GM18517 (cell line): ENCODE measurements around the gene PSMB2.
A peak's percentile ranks its signal among the peaks of the same experiment; 100 is the strongest.
"Not testable (repeated sequence)": the region's sequence is repeated elsewhere in the genome, so short reads cannot be mapped to it uniquely, and the experiment has no call there.

Experiments used
- ATAC-seq: cut with Tn5 transposase; IDR thresholded peaks from one replicate; pipeline ENCODE4 v1.9.1; 2021; ENCODE audit warnings: mild to moderate bottlenecking, moderate library complexity; ENCODE audit not compliant: unreplicated experiment

The PSMB2 gene

DNA sequence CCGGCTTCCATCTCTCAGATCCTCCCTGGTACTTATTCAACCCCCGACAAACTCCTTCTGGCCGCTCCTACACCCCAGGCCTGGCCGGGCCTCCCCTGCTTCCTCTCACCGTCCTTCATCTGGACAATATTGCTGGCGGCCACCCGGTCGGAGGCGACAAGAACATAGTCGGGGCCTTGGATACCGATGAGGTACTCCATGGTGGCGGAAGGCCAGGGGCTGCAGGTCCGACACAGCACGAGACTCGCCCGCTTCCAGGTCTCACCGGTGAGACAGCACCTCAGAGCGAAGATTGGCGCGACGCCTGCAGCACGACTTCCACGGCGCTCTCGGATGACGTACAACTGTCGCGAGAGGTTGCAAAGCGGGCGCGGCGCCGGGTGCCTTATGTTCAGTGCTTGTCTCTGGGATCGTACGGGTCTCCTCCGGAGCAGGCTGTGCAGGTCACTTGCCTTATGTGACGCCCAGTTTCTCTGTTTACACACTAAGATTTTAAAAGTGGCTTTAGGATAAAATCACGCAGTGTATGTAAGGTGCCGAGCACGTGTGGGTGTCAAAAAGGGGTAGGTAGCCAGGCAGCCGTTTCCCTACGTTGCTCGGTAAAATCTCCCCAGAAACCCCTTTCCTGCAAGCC is at the start of gene PSMB2:
Gene PSMB2, minus strand, starts transcription at position 294 of the 634 bp plus-strand sequence. Its CDS starts 94 bp downstream, at position 200.
- peak; percentile 81 for ATAC-seq

- no peak for ATAC-seq
Measured at GRCh38 chr1:35691080-35691479, 49.8 kb upstream of the PSMB2 start.

GRCh38 chr1:35690103-35690502 is 48.8 kb upstream of the PSMB2 start:
- not testable (repeated sequence) for ATAC-seq

- ATAC-seq = no peak
Measured at GRCh38 chr1:35688161-35688560, 46.8 kb upstream of the PSMB2 start.

DNA sequence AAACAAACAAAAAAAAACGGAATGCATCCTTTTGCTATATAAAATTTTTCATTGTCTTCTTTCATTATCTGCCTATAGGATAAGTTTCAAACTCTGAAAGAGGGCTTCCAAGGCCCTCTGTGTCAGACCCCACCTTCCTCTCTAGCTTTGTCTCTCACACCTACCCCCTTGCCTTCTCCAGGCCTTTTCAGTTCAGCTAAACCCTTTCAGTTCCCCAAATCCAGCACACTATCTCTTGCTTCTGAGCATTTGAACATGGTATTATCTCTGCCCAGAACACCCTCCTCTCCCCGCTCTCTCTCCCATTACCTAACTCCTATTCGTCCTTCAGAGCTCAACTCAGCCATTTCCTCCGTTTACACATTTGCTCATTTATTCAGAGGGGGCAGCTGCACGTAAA is 41.7 kb upstream of the PSMB2 start:
- no peak for ATAC-seq

GRCh38 chr1:35680271-35680670 is 38.9 kb upstream of the PSMB2 start:
- no peak for ATAC-seq

DNA sequence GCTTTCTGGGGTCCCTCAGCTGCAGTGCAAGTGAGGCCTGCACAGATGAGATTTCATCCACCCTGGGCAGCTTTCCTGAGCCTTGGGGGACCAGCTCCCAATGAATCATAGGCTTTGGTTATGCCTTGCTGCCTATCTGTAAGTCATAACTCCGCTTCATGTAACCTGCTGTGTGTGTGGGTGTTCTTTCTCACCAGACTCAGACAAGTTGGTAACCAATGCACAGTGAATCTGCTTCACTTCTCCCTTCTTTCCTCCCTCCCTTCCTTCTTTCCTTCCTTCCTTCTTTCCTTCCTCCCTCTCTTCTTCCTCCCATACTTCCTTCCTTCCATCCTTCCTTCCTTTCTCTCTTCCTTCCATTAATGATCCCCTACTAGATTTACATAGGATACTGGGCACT is 34.4 kb upstream of the PSMB2 start:
- ATAC-seq = no peak

DNA sequence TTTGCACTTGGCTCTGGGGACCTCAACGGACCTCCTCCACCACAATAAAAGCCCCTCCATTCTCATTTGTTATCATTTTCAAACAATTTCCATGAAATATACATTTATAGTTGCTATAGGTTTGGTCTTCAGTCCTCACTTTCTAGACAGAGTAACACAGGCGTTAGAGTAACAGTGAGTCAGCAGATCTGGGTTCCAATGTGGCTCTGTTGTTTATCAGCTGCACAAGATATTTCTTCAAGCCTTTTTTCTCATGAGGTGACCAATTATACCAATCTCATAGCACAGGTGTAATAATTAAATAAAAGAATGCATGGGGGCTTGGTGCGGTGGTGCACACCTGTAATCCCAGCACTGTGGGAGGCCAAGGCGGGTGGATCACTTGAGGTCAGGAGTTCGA is 32.8 kb upstream of the PSMB2 start:
- ATAC-seq = no peak

GRCh38 chr1:35672116-35672515 is 30.8 kb upstream of the PSMB2 start:
- ATAC-seq = no peak

DNA sequence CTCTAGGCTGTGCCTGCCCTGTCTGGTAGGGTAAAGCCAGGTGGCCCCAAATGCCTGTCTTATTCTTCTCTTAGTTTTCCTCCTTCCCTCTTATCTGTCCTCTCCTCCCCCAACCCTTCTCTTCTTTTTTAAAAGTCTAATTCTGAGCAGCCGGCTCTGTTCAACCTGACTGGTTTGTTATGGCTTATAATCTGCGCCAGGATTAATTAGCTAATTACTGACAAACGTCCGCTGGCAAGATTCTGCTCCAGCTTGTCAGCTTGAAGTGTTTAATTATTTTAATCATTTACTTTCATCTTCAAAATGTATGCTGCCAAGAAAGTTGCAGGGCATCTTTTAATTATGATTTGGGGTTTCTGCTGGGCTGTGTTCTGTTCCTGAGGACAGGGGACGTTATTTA is 27.2 kb upstream of the PSMB2 start:
- no peak for ATAC-seq

GRCh38 chr1:35666916-35667315 is 25.6 kb upstream of the PSMB2 start:
- no peak for ATAC-seq

DNA sequence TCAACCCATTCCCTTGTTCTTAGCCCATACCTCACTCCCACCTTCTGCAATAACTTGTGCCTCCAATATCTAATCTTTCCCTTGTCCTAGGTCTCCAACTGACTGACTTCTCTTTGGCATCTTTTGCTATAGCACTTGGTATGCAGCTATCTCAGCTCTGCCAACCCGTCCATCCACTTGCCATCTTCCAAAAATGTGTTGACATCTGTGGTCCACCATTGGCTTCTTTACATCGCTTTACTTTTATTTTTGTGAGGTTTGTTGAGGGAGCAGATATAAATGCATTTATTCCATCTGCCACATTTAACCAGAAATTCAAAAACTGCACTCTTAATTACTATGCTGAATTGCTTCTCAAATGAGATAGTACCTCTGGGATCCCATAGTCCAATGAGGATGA is 24.9 kb upstream of the PSMB2 start:
- no peak for ATAC-seq

DNA sequence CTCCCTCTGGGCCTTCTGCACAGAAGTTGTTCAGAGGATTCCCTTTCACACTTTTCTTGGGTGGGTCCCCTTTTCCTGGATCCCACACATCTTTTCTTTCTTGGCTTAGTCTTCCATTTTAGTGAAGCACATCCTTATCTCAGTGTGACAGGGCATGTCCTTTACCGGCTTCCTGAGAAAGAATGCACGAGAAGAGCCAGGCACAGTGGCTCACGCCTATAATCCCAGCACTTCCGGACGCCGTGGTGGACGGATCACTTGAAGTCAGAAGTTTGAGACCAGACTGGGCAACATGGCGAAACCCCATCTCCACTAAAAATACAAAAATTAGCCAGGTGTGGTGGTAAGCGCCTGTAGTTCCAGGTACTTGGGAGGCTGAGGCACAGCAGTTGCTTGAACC is 22.1 kb upstream of the PSMB2 start:
- ATAC-seq = no peak

GRCh38 chr1:35661474-35661795 is 20.1 kb upstream of the PSMB2 start:
- no peak for ATAC-seq

DNA sequence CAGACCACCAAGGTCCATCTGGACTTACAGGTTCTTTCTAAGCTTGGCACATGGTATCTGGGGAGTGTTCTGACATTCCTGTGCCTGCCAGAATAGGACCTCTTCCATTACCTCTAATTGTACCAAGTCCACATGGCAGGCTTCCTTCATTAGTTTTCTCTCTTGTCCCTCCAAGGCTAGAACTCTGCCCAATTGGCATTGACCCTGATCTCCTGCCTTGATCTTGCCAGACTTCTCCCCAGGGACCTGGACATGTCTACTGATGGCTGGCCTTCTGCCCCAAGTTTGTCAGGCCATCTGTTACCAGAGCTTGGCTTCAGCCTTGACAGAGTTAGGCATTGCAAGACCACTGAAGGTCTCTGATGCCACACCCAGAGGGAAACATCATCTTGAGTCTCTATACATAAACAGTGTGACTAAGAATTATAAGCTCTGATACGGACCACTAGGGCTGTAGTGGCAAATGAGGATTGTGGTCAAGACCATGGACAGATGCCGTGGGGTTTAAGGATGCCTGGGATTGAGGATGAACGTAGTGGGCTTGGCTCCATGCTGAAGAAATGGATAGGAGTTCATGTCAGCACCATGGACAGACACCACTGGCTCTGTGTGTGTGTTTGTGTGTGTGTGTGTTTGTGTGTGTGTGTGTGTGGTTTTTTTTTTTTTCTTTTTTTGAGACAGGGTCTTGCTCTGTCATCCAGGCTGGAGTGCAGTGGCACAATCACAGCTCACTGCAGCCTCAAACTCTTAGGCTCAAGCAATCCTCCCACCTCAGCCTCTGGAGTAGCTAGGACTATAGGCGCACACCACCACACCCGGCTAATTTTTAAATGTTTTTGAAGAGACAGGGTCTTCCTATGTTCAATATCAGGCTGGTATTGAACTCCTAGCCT is 19.5 kb upstream of the PSMB2 start:
- no peak for ATAC-seq

DNA sequence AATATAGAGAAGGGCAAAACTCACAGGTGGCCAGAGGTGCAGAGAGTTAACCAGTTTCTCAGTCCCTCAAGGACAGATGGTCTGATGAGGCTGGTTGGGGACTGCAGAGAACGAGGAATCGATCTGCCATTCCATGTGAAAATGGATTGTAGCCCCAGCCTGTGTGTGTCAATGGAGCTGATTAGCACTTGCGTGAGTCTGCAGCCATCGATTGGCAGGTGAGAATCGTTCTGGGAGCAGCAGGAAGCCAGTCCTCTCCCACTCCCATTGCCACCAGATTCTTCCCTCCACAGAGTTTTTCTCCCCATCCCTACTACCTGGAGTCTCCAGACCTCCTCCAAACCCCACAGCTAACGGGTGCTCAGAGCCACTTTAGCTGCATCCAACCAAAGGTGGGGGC is 18.3 kb upstream of the PSMB2 start:
- ATAC-seq = no peak

DNA sequence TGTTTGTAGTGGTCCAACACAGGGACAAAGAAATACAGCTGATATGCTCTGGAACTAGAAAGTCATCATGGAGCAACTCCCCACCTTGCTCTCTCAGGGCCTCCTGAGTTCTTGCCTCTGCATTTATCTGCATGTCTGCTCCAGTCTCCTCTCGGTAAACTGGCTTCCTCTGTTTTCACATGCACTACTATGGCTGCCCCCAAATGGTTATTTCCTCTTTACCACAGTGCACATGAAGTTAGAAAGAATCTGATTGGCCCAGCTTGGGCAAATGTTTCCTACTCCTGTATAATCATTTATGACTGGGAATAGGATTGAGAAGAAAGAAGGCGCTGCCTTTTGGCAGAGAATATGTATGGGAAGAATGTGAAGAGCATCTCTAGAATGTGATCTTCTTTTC is 16.5 kb upstream of the PSMB2 start:
- ATAC-seq = no peak

- no peak for ATAC-seq
Measured at GRCh38 chr1:35656863-35657232, 15.5 kb upstream of the PSMB2 start.

GRCh38 chr1:35656148-35656862 is 15.0 kb upstream of the PSMB2 start:
- ATAC-seq = no peak

DNA sequence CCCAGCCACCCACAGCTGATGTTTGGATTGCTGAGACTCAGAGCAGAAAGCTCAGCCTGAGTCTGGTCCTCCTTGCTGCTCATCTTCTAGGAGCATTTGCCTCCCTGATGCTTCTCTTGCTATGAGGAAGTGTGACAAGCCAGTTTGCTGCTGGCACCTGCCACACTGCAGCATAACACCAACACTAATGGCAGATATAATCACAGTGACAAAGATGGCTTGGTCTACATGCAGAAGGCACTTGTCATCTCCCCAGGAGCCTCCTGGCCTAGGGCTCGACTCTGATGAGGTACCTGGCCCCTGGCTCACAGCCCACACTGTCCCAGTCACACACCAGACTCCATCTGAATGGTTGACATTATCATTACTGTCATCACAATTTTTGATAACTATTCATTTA is 13.9 kb upstream of the PSMB2 start:
- ATAC-seq = no peak

GRCh38 chr1:35650416-35650815 is 9.1 kb upstream of the PSMB2 start:
- no peak for ATAC-seq

DNA sequence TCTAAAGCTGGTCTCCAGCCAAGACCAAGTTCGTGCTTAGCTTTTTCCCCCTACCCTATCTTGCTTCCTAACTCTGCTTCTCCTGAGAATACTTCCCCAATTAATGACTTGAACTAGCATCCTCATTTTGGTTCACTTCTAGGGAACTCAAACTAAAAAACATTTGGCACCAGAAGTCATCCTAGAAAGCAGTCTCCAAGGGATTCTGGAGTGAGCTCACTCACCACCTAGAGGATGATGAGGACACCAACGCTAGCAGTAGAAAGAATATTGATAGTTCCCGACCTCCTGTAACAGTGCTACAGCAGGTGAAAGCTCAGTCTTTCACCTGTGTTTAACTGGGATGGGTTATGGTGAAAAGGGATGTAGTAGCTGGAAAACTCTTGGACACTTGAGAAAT is 4.7 kb upstream of the PSMB2 start:
- ATAC-seq = no peak
